ENCODE measurements around the gene ITPR2. TPM values are rescaled to one million over a fixed set of nuclear protein-coding genes. Genes with fewer than 3 reads are reported as not detected.

Gene ITPR2
- total and polyA plus RNA-seq, 2 of the 8 experiments (the other 6 are each of a cell fraction or from before 2014, with no cell fraction given), result 4.1 to 48.3 TPM

DNA sequence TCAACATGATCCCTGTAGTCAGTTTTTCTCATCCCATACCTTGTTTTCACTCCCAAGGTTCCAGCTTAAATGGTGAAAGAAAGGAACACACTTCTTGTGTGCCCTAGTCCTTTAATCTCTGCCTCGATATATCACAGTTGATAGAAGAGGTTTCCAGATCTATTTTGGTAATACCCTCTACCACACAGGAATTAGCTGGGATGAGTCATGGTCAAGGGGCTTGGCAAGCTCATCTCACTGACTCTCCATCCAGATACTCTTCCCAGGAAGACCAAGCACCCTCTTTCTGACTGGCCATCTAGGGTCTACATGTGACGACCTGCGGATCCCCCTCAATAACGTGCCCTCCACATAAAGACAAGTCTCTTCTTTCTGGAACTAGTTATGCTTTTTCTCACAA lies 277.9 kb downstream of the ITPR2 start (continued):
- no peak for TF ChIP-seq ZNF274 (IDR thresholded peaks at IDR 0.05; ENCODE audit: borderline replicate concordance, extremely low read depth, low read length)
- TF ChIP-seq SUZ12 (IDR thresholded peaks at IDR 0.05; ENCODE audit: low read length), result no peak
- no peak for TF ChIP-seq TEAD4 (IDR thresholded peaks at IDR 0.05; ENCODE audit: low read depth, low read length)
- no peak for TF ChIP-seq RFX5 (IDR thresholded peaks at IDR 0.05; ENCODE audit: borderline replicate concordance, low read depth, low read length)
- no peak for TF ChIP-seq SP1 (IDR thresholded peaks at IDR 0.05; ENCODE audit: low read depth, low read length)
- TF ChIP-seq FOSL1 (IDR thresholded peaks at IDR 0.05; ENCODE audit: insufficient read depth, low read depth, low read length), result no peak
- TF ChIP-seq EGR1 (IDR thresholded peaks at IDR 0.05; ENCODE audit: borderline replicate concordance, low read depth, low read length), result no peak
